ENCODE data around the gene SGK2. TPM values are rescaled to one million over a fixed set of nuclear protein-coding genes. Genes with fewer than 3 reads are reported as not detected.

Gene SGK2
- total RNA-seq, 1 experiment from 2014 or later = 0.13 TPM

- Histone ChIP-seq H3K9me3 (ENCODE audit: low read depth, low read length, poor library complexity, severe bottlenecking) (no peaks in the 10 kb centered on the region), H3K27me3 (replicated peaks; ENCODE audit: insufficient read depth, low read depth, low read length, poor library complexity) (no peaks in the 10 kb centered on the region), H3K4me3 (ENCODE audit: low read depth, low read length, poor library complexity, severe bottlenecking) (no peak overlapping the region), H3K4me1 (ENCODE audit: insufficient read depth, low read length, poor library complexity, severe bottlenecking) (no peaks in the 10 kb centered on the region), H3K27ac (ENCODE audit: low read depth, low read length, poor library complexity, severe bottlenecking) (no peak overlapping the region), H3K36me3 (ENCODE audit: insufficient read depth, low read length, poor library complexity, severe bottlenecking) (no peaks in the 10 kb centered on the region)
- TF ChIP-seq, protein P1, sequence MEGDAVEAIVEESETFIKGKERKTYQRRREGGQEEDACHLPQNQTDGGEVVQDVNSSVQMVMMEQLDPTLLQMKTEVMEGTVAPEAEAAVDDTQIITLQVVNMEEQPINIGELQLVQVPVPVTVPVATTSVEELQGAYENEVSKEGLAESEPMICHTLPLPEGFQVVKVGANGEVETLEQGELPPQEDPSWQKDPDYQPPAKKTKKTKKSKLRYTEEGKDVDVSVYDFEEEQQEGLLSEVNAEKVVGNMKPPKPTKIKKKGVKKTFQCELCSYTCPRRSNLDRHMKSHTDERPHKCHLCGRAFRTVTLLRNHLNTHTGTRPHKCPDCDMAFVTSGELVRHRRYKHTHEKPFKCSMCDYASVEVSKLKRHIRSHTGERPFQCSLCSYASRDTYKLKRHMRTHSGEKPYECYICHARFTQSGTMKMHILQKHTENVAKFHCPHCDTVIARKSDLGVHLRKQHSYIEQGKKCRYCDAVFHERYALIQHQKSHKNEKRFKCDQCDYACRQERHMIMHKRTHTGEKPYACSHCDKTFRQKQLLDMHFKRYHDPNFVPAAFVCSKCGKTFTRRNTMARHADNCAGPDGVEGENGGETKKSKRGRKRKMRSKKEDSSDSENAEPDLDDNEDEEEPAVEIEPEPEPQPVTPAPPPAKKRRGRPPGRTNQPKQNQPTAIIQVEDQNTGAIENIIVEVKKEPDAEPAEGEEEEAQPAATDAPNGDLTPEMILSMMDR (conservative IDR thresholded peaks at IDR 0.05; ENCODE audit: low read depth, low read length) = no peak
- TF ChIP-seq EZH2 (IDR thresholded peaks at IDR 0.05; ENCODE audit: borderline replicate concordance, low read depth, low read length, poor library complexity, severe bottlenecking) = no peak
- BruUV-seq (replicated peaks) = no TSS peak
- POLR2A ChIA-PET (ENCODE audit: low non-redundant PET) = no interaction called here
- no peak for DNase-seq (ENCODE audit: low spot score)
- intact Hi-C loops (cut with micrococcal nuclease; ENCODE audit: unreplicated experiment) = no loop called here
- CTCF ChIA-PET = no interaction called here
Measured at GRCh38 chr20:43571771-43572170, 12.9 kb downstream of the SGK2 start.

DNA sequence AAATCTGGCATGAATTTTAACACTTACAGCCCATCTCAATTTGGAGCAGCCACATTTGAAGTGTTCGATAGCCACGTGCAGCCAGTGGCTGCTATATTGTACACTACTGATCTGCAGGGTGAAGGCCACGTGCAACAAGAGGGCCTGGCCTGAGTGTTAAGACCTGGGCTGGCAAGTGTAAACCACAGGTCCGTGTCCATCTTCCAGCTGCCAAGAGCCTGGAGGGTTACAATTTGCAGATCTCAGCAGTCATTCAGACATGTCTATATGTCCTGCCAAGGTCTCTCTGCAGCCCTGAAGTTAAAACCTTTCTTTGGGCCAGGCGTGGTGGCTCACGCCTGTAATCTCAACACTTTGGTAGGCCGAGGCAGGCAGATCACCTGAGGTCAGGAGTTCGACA, 14.1 kb downstream of the SGK2 start:
- Histone ChIP-seq H3K27me3 (replicated peaks; ENCODE audit: insufficient read depth, low read depth, low read length, poor library complexity) (no peaks in the 10 kb centered on the region), H3K36me3 (ENCODE audit: insufficient read depth, low read length, poor library complexity, severe bottlenecking) (no peaks in the 10 kb centered on the region), H3K9me3 (ENCODE audit: low read depth, low read length, poor library complexity, severe bottlenecking) (no peaks in the 10 kb centered on the region), H3K27ac (ENCODE audit: low read depth, low read length, poor library complexity, severe bottlenecking) (no peak overlapping the region), H3K4me3 (ENCODE audit: low read depth, low read length, poor library complexity, severe bottlenecking) (no peak overlapping the region), H3K4me1 (ENCODE audit: insufficient read depth, low read length, poor library complexity, severe bottlenecking) (no peaks in the 10 kb centered on the region)
- no peak for DNase-seq (ENCODE audit: low spot score)
- intact Hi-C loops (cut with micrococcal nuclease; ENCODE audit: unreplicated experiment) = no loop called here
- ChIA-PET CTCF (no interaction called here), POLR2A (ENCODE audit: low non-redundant PET) (no interaction called here)
- no TSS peak for BruUV-seq (replicated peaks)
- TF ChIP-seq, protein P1 (conservative IDR thresholded peaks at IDR 0.05; ENCODE audit: low read depth, low read length) = no peak
- TF ChIP-seq EZH2 (IDR thresholded peaks at IDR 0.05; ENCODE audit: borderline replicate concordance, low read depth, low read length, poor library complexity, severe bottlenecking) = no peak

DNA sequence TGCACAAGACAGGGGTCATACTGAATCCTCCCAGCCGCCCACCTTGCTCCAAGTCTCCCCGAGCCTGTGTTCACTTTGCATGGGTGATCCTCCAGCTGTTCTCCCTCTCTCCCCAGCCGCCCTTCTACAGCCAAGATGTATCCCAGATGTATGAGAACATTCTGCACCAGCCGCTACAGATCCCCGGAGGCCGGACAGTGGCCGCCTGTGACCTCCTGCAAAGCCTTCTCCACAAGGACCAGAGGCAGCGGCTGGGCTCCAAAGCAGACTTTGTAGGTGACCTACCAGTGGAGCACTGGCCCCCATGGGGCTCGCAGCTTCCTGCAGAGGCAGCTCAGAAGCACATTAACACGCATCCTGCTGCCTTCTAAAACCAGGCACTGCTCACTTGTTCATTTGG, 17.3 kb downstream of the SGK2 start:
- ChIA-PET POLR2A (ENCODE audit: low non-redundant PET) (no interaction called here), CTCF (no interaction called here)
- Histone ChIP-seq H3K27ac (ENCODE audit: low read depth, low read length, poor library complexity, severe bottlenecking) (no peak overlapping the region), H3K36me3 (ENCODE audit: insufficient read depth, low read length, poor library complexity, severe bottlenecking) (no peaks in the 10 kb centered on the region), H3K4me1 (ENCODE audit: insufficient read depth, low read length, poor library complexity, severe bottlenecking) (no peaks in the 10 kb centered on the region), H3K4me3 (ENCODE audit: low read depth, low read length, poor library complexity, severe bottlenecking) (no peak overlapping the region), H3K9me3 (ENCODE audit: low read depth, low read length, poor library complexity, severe bottlenecking) (no peaks in the 10 kb centered on the region), H3K27me3 (replicated peaks; ENCODE audit: insufficient read depth, low read depth, low read length, poor library complexity) (no peaks in the 10 kb centered on the region)
- DNase-seq (ENCODE audit: low spot score) = no peak
- intact Hi-C loops (cut with micrococcal nuclease; ENCODE audit: unreplicated experiment) = no loop called here
- no TSS peak for BruUV-seq (replicated peaks)
- TF ChIP-seq, protein P1 (conservative IDR thresholded peaks at IDR 0.05; ENCODE audit: low read depth, low read length) = no peak
- TF ChIP-seq EZH2 (IDR thresholded peaks at IDR 0.05; ENCODE audit: borderline replicate concordance, low read depth, low read length, poor library complexity, severe bottlenecking) = no peak
